Measurements from ENCODE around the gene ASTN2.

GRCh38 chr9:117344892-117345660, 69.8 kb downstream of the ASTN2 start:
- TF ChIP-seq POLR2A (IDR thresholded peaks at IDR 0.05) (no peak), CTCF (IDR thresholded peaks at IDR 0.05) (no peak)

All from testis (tissue), 2 donors.